Parathyroid adenoma (tissue), 2 donors: ENCODE results near the gene GNAT2.

ENCODE experiments used
- H2AFZ ChIP-seq: fragments of 300-600 bp; sonication (generic); one replicate; pipeline ENCODE4 v1.7.0; 2017; ENCODE audit warnings: antibody characterized with exemption, mild to moderate bottlenecking
- H3K27ac ChIP-seq: fragments of 300-600 bp; sonication (generic); one replicate; pipeline ENCODE4 v1.7.0; 2017
- H3K27me3 ChIP-seq: fragments of 300-600 bp; sonication (generic); one replicate; pipeline ENCODE4 v1.7.0; 2017; ENCODE audit warnings: low read length; ENCODE audit not compliant: control insufficient read depth, insufficient read depth
- H3K36me3 ChIP-seq: fragments of 300-600 bp; sonication (generic); one replicate; pipeline ENCODE4 v1.7.0; 2017; ENCODE audit warnings: low read length; ENCODE audit not compliant: control insufficient read depth, insufficient read depth
- H3K4me1 ChIP-seq: fragments of 300-600 bp; sonication (generic); one replicate; pipeline ENCODE4 v1.7.0; 2017; ENCODE audit warnings: control low read depth
- H3K4me2 ChIP-seq: fragments of 300-600 bp; sonication (generic); one replicate; pipeline ENCODE4 v1.7.0; 2017; ENCODE audit warnings: low read length
- H3K4me3 ChIP-seq: fragments of 300-600 bp; sonication (generic); one replicate; pipeline ENCODE4 v1.7.0; 2017; ENCODE audit warnings: low read depth, low read length
- H3K79me2 ChIP-seq: fragments of 300-600 bp; sonication (generic); one replicate; pipeline ENCODE4 v1.7.0; 2017; ENCODE audit warnings: control low read depth
- H3K9ac ChIP-seq: fragments of 300-600 bp; sonication (generic); one replicate; pipeline ENCODE4 v1.7.0; 2017; ENCODE audit warnings: mild to moderate bottlenecking
- H3K9me3 ChIP-seq: fragments of 300-600 bp; sonication (generic); one replicate; pipeline ENCODE4 v1.7.0; 2017; ENCODE audit warnings: low read length; ENCODE audit not compliant: control insufficient read depth
- TF ChIP-seq, protein P1 (sequence below): fragments of 300-600 bp; sonication (generic); IDR thresholded peaks from one replicate; pipeline ENCODE4 v1.7.0; 2017; ENCODE audit warnings: antibody characterized with exemption, mild to moderate bottlenecking
- donor health status: primary hyperparathyroidism.

The GNAT2 gene

DNA sequence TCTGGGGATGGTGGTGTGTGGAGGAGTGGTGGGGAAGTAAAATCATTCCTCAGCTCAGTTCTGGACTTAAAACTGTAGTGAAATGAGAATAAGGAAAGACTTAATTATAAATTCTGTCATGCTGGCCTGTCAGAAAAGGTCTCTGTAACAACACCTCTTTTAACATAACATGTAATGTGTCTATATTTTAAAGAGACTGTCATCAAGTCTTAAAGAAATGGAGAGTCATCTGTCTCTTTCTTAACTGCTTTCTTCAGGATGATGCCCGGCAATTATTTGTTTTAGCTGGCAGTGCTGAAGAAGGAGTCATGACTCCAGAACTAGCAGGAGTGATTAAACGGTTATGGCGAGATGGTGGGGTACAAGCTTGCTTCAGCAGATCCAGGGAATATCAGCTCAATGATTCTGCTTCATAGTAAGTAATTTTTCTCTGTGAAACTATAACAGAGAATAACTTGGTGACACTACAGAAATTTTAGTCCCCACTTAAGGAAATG is 40.4 kb downstream of the GNAT2 start:
- Histone ChIP-seq H3K9ac (no peak overlapping the region), H3K9me3 (no peaks in the 10 kb centered on the region), H3K27ac (no peak overlapping the region), H3K36me3 (no peaks in the 10 kb centered on the region), H3K4me2 (no peak overlapping the region), H2AFZ (no peak overlapping the region), H3K79me2 (no peaks in the 10 kb centered on the region), H3K4me1 (no peaks in the 10 kb centered on the region), H3K4me3 (no peak overlapping the region), H3K27me3 (no peaks in the 10 kb centered on the region)
- TF ChIP-seq, protein P1, sequence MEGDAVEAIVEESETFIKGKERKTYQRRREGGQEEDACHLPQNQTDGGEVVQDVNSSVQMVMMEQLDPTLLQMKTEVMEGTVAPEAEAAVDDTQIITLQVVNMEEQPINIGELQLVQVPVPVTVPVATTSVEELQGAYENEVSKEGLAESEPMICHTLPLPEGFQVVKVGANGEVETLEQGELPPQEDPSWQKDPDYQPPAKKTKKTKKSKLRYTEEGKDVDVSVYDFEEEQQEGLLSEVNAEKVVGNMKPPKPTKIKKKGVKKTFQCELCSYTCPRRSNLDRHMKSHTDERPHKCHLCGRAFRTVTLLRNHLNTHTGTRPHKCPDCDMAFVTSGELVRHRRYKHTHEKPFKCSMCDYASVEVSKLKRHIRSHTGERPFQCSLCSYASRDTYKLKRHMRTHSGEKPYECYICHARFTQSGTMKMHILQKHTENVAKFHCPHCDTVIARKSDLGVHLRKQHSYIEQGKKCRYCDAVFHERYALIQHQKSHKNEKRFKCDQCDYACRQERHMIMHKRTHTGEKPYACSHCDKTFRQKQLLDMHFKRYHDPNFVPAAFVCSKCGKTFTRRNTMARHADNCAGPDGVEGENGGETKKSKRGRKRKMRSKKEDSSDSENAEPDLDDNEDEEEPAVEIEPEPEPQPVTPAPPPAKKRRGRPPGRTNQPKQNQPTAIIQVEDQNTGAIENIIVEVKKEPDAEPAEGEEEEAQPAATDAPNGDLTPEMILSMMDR, result no peak

DNA sequence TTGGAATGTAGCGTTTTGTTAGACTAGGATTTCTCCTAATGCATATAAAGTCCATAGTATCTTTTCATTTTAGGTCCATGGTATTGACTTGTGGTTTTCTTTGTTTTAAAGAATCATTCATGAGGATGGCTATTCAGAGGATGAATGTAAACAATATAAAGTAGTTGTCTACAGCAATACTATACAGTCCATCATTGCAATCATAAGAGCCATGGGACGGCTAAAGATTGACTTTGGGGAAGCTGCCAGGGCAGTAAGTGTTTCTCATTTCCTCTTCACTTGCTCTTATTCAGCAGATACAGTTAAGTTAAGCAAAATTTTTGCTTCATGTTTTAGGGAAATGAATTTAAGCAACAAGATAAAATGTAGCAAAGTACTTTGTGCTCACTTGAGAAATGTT is 45.6 kb downstream of the GNAT2 start:
- no peak overlapping the region for H3K27ac ChIP-seq
- H3K9me3 ChIP-seq, result no peaks in the 10 kb centered on the region
- H3K4me2 ChIP-seq, result no peak overlapping the region
- H3K4me1 ChIP-seq, result no peaks in the 10 kb centered on the region
- H3K79me2 ChIP-seq, result peaks cover 3% of the 10 kb centered on the region
- H3K27me3 ChIP-seq, result no peaks in the 10 kb centered on the region
- no peak overlapping the region for H2AFZ ChIP-seq
- H3K36me3 ChIP-seq, result no peaks in the 10 kb centered on the region
- H3K9ac ChIP-seq, result no peak overlapping the region
- H3K4me3 ChIP-seq, result no peak overlapping the region
- TF ChIP-seq, protein P1, result no peak

DNA sequence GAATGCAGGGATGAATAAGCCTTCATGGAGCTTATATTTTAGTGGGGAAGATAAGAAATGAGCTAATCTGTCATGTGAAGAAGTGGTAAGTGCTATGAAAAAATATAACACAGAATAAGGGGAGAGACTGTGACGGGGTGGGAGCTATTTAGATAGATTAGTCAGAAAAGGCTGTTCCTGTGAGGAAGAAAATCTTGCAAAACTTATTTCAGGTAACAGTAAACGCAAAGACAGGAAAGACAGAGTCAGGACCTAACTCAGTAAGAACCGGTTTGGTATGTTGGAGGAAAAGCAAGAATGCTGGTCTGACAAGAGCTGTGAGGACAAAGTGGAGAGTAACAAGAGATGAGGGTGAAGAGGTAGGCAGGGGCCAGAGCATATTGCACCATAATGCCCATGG is 49.0 kb downstream of the GNAT2 start:
- no peaks in the 10 kb centered on the region for H3K9me3 ChIP-seq
- H3K4me2 ChIP-seq, result peak overlapping the region; percentile 27
- no peak overlapping the region for H3K4me3 ChIP-seq
- TF ChIP-seq, protein P1, result no peak
- H3K9ac ChIP-seq, result no peak overlapping the region
- no peak overlapping the region for H3K27ac ChIP-seq
- no peaks in the 10 kb centered on the region for H3K4me1 ChIP-seq
- no peak overlapping the region for H2AFZ ChIP-seq
- H3K79me2 ChIP-seq, result peaks cover 13% of the 10 kb centered on the region
- H3K27me3 ChIP-seq, result no peaks in the 10 kb centered on the region
- H3K36me3 ChIP-seq, result no peaks in the 10 kb centered on the region

DNA sequence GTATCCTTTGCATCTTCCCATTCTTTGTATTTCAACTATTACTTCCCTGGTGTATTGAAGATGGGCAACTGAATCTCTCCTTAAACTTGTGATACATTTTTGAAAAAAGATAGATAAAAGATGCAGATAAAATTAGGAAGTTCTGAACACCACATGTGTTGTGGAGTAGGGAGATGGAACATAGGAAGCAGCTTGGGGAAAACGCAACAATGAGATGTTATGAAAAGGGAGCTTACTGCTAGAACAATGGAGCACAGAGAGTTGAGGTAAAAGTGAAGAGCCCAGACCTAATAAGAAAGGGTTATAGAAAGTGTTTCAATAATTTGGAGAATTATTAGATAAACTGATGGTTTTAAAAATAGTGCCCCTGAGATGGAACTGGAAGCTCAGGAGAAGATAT is 50.1 kb downstream of the GNAT2 start:
- Histone ChIP-seq H3K9me3 (no peaks in the 10 kb centered on the region), H3K4me2 (no peak overlapping the region), H3K36me3 (no peaks in the 10 kb centered on the region), H3K4me1 (no peaks in the 10 kb centered on the region), H3K4me3 (no peak overlapping the region), H3K27ac (no peak overlapping the region), H3K27me3 (no peaks in the 10 kb centered on the region), H3K9ac (no peak overlapping the region), H3K79me2 (peaks cover 19% of the 10 kb centered on the region), H2AFZ (no peak overlapping the region)
- TF ChIP-seq, protein P1, result no peak

DNA sequence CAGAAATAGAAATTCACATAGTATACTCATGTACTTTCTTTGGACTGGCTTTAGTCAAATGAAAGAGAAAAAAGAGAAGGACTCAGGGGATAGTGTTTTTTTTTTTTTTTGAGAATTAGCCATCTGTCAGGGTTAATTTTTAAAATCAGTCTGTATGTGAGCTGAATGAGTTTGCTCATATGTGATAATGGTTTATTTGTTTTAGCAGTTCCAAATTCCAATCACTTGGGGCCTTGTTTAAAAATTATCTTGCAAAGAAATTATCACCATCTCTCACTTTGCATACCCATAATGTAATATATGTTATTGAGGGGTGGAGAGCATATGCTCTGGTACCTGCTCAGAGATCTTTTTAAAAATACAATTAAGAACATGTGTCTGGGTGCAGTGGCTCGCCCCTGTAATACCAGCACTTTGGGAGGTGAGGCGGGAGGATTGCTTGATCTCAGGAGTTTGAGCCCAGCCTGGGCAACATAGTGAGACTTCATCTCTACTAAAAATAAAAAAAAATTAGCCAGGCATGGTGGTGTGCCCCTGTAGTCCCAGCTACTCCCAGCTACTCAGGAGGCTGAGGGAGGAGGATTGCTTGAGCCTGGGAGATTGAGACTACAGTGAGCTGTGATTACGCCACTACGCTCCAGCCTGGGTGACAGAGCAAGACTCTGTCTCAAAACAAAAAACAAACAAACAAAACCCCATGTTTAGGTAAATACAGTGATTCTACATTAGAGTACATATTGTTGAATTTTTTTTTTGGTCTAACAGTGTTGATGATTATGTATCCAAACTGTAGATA is 51.3 kb downstream of the GNAT2 start:
- TF ChIP-seq, protein P1, result no peak
- Histone ChIP-seq H3K36me3 (no peaks in the 10 kb centered on the region), H3K79me2 (peaks cover 19% of the 10 kb centered on the region), H3K4me3 (no peak overlapping the region), H3K27ac (no peak overlapping the region), H3K4me1 (no peaks in the 10 kb centered on the region), H3K9me3 (no peaks in the 10 kb centered on the region), H3K27me3 (no peaks in the 10 kb centered on the region), H2AFZ (no peak overlapping the region), H3K9ac (no peak overlapping the region), H3K4me2 (no peak overlapping the region)
